HepG2 (cell line): Measurements from ENCODE around the gene SART1. TPM values are rescaled to one million over a fixed set of nuclear protein-coding genes. Genes with fewer than 3 reads are reported as not detected.
A peak's percentile ranks its signal among the peaks of the same experiment; 100 is the strongest.

Source experiments
- KLF15 ChIP-seq: sonication (generic); formaldehyde crosslinking; IDR thresholded peaks from 2 replicates; pipeline ENCODE4 v1.8.1; 2023; ENCODE audit warnings: borderline replicate concordance, mild to moderate bottlenecking, inconsistent platforms, missing genetic modification reagents, mixed read lengths
- MTF1 ChIP-seq: sonication (generic); formaldehyde crosslinking; IDR thresholded peaks from 2 replicates; pipeline ENCODE4 v1.5.0; 2020; ENCODE audit warnings: missing genetic modification reagents
- ZFP37 ChIP-seq: sonication (generic); formaldehyde crosslinking; IDR thresholded peaks from 2 replicates; pipeline ENCODE4 v1.4.0; 2020; ENCODE audit warnings: missing genetic modification reagents, borderline replicate concordance
- ZSCAN30 ChIP-seq: sonication (generic); formaldehyde crosslinking; IDR thresholded peaks from 2 replicates; pipeline ENCODE4 v1.5.0; 2020; ENCODE audit warnings: mild to moderate bottlenecking, missing genetic modification reagents
- polyA plus RNA-seq, 8 experiments: library from polyadenylated mRNA; depleted of rRNA in 3 of 8; stranded (reverse) in 7 of 8; unstranded in 1 of 8; fragments of >200 nt; fragmentation: Illumina TruSeq in 4 of 8; extraction: Trizol in 4 of 8; gene quantifications; 2 replicates each; pipeline versions ENCODE4 v1.2.1 to v1.2.3, GENCODE V29; 2011 to 2016; ENCODE audit warnings: low read depth in 4 of 8, missing spikeins in 1 of 8, mixed read lengths in 1 of 8; ENCODE audit not compliant: insufficient read depth in 1 of 8
- total RNA-seq, 5 experiments: library from RNA; depleted of rRNA; stranded (reverse); fragments of >200 nt; fragmentation: Illumina TruSeq; extraction: Trizol; gene quantifications; 2 replicates each; pipeline ENCODE4 v1.2.3, GENCODE V29; 2016; ENCODE audit warnings: low read depth in 1 of 5
- TF ChIP-seq, protein P1 (sequence below): sonication (generic); formaldehyde crosslinking; IDR thresholded peaks from 2 replicates; pipeline ENCODE4 v1.4.0; 2020; ENCODE audit warnings: mild to moderate bottlenecking, missing genetic modification reagents
- TF ChIP-seq, protein P2 (sequence below): sonication (generic); formaldehyde crosslinking; IDR thresholded peaks from 2 replicates; pipeline ENCODE4 v1.5.1; 2020; ENCODE audit warnings: mild to moderate bottlenecking, missing genetic modification reagents, moderate library complexity
- TF ChIP-seq, protein P3 (sequence below), 2 experiments: sonication (generic) in 1 of 2; formaldehyde crosslinking in 1 of 2; IDR thresholded peaks; 2 replicates each; pipeline versions ENCODE4 v1.6.1 to v1.9.0; 2014 to 2022; ENCODE audit warnings: antibody characterized with exemption in 1 of 2, borderline replicate concordance in 1 of 2, inconsistent platforms in 1 of 2, low read depth in 1 of 2, missing genetic modification reagents in 1 of 2
- TF ChIP-seq, protein P4 (sequence below): sonication (generic); formaldehyde crosslinking; IDR thresholded peaks from 2 replicates; pipeline ENCODE4 v1.4.0; 2020; ENCODE audit warnings: missing genetic modification reagents
- TF ChIP-seq, protein P5 (sequence below): sonication (generic); formaldehyde crosslinking; IDR thresholded peaks from 2 replicates; pipeline ENCODE4 v1.5.0; 2020; ENCODE audit warnings: missing genetic modification reagents
- TF ChIP-seq, protein P6 (sequence below): sonication (generic); formaldehyde crosslinking; IDR thresholded peaks from 2 replicates; pipeline ENCODE4 v1.9.0; 2022; ENCODE audit warnings: missing genetic modification reagents, mild to moderate bottlenecking, borderline replicate concordance

Gene SART1
- total and polyA plus RNA-seq, 2 of the 13 experiments (the other 11 are each of a cell fraction or from before 2014, with no cell fraction given), result 11.3 to 22.5 TPM

DNA sequence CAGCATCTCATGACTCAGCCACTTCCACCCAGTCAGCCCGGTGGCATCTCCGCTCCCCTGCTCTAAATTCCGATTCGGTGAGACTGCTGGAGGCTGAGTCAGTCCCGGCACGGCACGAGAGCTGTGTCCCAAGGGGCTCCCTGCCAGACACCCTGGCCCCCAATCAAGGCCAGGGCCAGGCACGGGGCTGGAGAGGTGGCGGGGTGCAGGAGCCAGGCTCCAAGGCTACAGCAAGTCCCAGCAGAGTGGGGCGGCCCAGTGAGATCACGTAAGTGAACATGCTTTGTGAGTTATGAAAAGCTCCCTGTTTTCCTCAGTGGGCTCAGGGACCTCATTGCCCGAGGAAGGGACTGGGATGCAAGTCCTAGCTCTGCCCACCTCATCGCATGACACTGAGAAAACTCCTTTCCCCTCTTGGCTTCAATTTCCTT lies 45.7 kb upstream of the SART1 start (continued):
- TF ChIP-seq, protein P1, sequence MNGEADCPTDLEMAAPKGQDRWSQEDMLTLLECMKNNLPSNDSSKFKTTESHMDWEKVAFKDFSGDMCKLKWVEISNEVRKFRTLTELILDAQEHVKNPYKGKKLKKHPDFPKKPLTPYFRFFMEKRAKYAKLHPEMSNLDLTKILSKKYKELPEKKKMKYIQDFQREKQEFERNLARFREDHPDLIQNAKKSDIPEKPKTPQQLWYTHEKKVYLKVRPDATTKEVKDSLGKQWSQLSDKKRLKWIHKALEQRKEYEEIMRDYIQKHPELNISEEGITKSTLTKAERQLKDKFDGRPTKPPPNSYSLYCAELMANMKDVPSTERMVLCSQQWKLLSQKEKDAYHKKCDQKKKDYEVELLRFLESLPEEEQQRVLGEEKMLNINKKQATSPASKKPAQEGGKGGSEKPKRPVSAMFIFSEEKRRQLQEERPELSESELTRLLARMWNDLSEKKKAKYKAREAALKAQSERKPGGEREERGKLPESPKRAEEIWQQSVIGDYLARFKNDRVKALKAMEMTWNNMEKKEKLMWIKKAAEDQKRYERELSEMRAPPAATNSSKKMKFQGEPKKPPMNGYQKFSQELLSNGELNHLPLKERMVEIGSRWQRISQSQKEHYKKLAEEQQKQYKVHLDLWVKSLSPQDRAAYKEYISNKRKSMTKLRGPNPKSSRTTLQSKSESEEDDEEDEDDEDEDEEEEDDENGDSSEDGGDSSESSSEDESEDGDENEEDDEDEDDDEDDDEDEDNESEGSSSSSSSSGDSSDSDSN, result peak; percentile 16; the same call in 1 of the 2 replicates
- TF ChIP-seq ZSCAN30 (CRISPR knock-in tag) (no peak), ZFP37 (CRISPR knock-in tag) (no peak), KLF15 (CRISPR knock-in tag) (no peak), MTF1 (CRISPR knock-in tag) (no peak)
- TF ChIP-seq, protein P2, sequence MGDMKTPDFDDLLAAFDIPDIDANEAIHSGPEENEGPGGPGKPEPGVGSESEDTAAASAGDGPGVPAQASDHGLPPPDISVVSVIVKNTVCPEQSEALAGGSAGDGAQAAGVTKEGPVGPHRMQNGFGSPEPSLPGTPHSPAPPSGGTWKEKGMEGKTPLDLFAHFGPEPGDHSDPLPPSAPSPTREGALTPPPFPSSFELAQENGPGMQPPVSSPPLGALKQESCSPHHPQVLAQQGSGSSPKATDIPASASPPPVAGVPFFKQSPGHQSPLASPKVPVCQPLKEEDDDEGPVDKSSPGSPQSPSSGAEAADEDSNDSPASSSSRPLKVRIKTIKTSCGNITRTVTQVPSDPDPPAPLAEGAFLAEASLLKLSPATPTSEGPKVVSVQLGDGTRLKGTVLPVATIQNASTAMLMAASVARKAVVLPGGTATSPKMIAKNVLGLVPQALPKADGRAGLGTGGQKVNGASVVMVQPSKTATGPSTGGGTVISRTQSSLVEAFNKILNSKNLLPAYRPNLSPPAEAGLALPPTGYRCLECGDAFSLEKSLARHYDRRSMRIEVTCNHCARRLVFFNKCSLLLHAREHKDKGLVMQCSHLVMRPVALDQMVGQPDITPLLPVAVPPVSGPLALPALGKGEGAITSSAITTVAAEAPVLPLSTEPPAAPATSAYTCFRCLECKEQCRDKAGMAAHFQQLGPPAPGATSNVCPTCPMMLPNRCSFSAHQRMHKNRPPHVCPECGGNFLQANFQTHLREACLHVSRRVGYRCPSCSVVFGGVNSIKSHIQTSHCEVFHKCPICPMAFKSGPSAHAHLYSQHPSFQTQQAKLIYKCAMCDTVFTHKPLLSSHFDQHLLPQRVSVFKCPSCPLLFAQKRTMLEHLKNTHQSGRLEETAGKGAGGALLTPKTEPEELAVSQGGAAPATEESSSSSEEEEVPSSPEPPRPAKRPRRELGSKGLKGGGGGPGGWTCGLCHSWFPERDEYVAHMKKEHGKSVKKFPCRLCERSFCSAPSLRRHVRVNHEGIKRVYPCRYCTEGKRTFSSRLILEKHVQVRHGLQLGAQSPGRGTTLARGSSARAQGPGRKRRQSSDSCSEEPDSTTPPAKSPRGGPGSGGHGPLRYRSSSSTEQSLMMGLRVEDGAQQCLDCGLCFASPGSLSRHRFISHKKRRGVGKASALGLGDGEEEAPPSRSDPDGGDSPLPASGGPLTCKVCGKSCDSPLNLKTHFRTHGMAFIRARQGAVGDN (CRISPR knock-in tag), result peak; percentile 47
- TF ChIP-seq, protein P3, sequence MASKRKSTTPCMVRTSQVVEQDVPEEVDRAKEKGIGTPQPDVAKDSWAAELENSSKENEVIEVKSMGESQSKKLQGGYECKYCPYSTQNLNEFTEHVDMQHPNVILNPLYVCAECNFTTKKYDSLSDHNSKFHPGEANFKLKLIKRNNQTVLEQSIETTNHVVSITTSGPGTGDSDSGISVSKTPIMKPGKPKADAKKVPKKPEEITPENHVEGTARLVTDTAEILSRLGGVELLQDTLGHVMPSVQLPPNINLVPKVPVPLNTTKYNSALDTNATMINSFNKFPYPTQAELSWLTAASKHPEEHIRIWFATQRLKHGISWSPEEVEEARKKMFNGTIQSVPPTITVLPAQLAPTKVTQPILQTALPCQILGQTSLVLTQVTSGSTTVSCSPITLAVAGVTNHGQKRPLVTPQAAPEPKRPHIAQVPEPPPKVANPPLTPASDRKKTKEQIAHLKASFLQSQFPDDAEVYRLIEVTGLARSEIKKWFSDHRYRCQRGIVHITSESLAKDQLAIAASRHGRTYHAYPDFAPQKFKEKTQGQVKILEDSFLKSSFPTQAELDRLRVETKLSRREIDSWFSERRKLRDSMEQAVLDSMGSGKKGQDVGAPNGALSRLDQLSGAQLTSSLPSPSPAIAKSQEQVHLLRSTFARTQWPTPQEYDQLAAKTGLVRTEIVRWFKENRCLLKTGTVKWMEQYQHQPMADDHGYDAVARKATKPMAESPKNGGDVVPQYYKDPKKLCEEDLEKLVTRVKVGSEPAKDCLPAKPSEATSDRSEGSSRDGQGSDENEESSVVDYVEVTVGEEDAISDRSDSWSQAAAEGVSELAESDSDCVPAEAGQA (IDR thresholded peaks at IDR 0.05; ENCODE audit: low read depth), result no peak
- TF ChIP-seq, protein P3 (CRISPR knock-in tag; IDR thresholded peaks at IDR 0.05; ENCODE audit: borderline replicate concordance), result no peak
- TF ChIP-seq, protein P4, sequence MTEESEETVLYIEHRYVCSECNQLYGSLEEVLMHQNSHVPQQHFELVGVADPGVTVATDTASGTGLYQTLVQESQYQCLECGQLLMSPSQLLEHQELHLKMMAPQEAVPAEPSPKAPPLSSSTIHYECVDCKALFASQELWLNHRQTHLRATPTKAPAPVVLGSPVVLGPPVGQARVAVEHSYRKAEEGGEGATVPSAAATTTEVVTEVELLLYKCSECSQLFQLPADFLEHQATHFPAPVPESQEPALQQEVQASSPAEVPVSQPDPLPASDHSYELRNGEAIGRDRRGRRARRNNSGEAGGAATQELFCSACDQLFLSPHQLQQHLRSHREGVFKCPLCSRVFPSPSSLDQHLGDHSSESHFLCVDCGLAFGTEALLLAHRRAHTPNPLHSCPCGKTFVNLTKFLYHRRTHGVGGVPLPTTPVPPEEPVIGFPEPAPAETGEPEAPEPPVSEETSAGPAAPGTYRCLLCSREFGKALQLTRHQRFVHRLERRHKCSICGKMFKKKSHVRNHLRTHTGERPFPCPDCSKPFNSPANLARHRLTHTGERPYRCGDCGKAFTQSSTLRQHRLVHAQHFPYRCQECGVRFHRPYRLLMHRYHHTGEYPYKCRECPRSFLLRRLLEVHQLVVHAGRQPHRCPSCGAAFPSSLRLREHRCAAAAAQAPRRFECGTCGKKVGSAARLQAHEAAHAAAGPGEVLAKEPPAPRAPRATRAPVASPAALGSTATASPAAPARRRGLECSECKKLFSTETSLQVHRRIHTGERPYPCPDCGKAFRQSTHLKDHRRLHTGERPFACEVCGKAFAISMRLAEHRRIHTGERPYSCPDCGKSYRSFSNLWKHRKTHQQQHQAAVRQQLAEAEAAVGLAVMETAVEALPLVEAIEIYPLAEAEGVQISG (CRISPR knock-in tag), result no peak
- TF ChIP-seq, protein P5, sequence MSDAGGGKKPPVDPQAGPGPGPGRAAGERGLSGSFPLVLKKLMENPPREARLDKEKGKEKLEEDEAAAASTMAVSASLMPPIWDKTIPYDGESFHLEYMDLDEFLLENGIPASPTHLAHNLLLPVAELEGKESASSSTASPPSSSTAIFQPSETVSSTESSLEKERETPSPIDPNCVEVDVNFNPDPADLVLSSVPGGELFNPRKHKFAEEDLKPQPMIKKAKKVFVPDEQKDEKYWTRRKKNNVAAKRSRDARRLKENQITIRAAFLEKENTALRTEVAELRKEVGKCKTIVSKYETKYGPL (CRISPR knock-in tag), result no peak
- TF ChIP-seq, protein P6, sequence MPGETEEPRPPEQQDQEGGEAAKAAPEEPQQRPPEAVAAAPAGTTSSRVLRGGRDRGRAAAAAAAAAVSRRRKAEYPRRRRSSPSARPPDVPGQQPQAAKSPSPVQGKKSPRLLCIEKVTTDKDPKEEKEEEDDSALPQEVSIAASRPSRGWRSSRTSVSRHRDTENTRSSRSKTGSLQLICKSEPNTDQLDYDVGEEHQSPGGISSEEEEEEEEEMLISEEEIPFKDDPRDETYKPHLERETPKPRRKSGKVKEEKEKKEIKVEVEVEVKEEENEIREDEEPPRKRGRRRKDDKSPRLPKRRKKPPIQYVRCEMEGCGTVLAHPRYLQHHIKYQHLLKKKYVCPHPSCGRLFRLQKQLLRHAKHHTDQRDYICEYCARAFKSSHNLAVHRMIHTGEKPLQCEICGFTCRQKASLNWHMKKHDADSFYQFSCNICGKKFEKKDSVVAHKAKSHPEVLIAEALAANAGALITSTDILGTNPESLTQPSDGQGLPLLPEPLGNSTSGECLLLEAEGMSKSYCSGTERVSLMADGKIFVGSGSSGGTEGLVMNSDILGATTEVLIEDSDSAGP, result no peak
